HG03159 (cell line): ENCODE results near the gene ZFP37.
"Not testable (repeated sequence)": the region's sequence is repeated elsewhere in the genome, so short reads cannot be mapped to it uniquely, and the experiment has no call there.

Experiments used
- ATAC-seq: cut with Tn5 transposase; IDR thresholded peaks from one replicate; pipeline ENCODE4 v1.9.1; 2021; ENCODE audit warnings: mild to moderate bottlenecking, moderate library complexity; ENCODE audit not compliant: unreplicated experiment

Gene ZFP37

DNA sequence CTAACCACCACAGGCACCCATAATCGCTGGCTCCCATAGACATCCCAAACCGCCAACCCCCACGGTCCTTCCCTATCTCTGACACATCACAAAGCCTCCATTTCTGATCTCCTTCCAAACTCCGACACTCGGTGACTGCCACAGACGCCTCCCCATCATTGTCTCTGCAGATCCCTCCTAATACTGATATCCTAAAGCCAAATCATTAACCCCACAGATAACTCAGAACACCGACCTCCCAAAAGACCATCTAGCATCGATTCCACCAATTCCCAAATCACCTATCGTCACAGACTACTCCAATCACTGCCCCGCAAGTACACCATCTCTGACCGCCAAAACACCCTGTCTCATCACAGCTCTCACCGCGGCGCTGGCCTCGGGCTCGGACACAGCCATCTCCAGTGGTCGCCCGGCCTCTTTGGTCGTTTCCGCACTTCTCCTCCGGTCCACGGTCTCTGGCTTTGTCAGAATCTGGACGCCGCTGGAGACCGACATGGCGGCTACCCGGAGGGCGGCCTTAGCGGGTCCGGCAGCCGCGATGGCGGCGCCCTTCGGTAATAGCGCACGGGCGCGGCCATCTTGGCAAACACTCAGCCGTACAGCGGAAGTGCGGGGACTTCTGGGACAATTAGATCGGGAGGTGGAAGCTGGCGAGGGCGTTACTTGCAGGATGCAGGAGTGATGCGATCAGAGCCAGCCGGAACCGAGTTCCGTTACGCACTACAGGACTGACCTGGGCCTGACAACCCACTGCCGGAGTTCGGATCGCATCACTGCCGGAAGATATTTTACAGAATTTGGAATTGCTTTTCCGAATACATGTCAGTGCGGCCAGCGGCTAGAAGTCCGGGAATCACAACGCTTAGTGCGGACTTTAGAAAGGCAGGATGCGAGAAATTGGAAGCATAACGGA lies at the start of gene ZFP37:
Gene ZFP37 (minus strand): TSS at position 534 of the 916 bp plus-strand sequence. CDS start 36 bp downstream, at position 498.
- ATAC-seq, result peak; percentile 94

DNA sequence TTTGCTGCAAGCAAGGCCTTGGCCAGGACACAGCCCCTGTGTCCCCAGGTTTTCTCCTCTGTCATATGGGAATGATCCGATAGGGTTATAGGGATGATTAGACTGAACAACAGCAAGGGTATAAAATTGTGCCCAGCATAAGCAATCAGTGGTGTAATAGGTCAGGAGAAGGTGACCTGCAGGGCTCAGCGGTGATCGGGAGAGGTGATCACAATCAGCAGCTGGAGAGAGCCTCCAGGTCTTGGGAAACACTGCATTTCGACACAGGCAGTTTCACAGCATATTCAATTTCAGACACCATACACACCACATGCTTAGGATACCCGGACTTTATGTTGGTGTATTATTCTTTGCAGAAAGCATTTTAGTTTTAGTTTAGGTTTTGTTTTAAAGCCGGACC lies 48.8 kb upstream of the ZFP37 start:
- not testable (repeated sequence) for ATAC-seq

DNA sequence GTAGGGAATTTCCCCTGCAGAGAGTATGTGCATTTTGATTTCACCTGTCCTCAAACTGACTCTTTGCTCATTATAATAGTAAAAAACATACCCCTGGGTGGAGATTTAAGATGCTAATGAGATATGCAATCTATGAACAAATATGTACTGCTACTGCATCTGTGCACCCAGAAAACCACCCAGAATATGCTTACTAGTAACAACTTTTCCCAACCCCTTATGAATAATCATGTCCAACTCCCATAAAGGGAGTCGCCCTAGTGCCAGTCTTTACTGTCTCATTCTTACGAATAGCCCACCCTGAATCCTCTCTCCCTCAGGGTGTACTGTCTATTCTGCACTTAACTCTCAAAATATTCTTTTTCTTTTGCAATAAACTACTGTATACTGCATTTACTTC lies 39.0 kb upstream of the ZFP37 start:
- ATAC-seq, result no peak

GRCh38 chr9:113089924-113090323 lies 33.4 kb upstream of the ZFP37 start:
- ATAC-seq, result not testable (repeated sequence)

DNA sequence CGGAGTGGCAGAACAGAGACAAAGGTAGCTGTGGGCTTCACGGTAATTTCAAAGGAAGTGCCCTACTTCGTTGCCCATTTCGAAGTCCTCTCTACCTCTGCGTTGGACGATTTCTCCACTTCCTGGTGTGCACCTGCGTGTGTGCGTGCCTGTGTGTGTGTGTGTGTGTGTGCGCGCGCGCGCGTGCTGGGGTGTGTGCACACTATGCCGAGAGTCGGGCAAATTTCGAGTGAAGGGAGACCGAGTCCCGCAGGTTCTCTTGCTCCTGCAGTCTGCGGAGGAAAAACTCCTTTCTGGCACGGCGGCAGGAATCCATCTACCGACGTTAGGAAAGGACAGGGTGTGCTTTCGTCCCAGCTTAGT lies 32.6 kb upstream of the ZFP37 start:
- not testable (repeated sequence) for ATAC-seq

GRCh38 chr9:113088456-113089142 lies 32.1 kb upstream of the ZFP37 start:
- not testable (repeated sequence) for ATAC-seq

- ATAC-seq, result not testable (repeated sequence)
These were observed 6.4 kb upstream of the ZFP37 start for GRCh38 chr9:113062932-113063310.

- not testable (repeated sequence) for ATAC-seq
These were observed 5.9 kb upstream of the ZFP37 start for GRCh38 chr9:113062256-113062931.

DNA sequence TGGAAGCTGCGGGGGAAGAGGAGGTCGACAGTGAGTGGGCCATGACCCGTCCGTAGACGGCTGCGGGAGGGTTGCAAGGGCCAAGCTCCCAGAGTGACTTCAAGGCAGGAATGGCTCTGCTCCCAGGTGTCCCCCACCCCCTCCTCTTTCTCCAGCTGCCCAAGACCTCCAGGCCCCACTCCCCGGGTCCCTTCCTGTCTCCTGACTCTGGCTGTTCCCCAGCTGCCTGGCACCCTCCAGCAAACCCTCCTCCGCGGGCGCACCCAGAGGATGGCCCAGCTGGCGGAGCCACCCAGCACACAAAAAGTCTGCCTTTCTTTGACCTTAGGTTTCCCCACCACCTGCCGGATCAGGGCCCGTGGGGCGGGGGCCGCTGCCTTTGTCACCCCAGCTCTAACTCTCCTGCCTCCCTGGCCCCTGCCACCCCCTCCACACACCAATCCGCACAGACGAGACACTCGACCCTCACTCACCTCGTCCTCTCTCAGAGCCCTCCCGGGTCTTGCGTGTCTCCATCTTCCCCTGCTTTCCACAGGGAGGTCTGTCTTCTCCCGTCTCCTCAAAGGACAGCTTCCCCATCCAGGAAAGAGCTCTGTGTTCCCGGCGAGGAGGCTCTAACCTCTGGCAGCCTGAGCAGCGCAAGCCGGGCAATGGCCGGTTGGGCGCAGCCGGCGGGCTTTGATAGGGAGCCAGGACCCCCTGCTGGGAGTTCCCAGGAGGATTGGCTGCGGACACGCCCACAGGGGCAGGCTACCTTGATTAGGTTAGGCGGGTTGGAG lies 4.7 kb upstream of the ZFP37 start:
- not testable (repeated sequence) for ATAC-seq

DNA sequence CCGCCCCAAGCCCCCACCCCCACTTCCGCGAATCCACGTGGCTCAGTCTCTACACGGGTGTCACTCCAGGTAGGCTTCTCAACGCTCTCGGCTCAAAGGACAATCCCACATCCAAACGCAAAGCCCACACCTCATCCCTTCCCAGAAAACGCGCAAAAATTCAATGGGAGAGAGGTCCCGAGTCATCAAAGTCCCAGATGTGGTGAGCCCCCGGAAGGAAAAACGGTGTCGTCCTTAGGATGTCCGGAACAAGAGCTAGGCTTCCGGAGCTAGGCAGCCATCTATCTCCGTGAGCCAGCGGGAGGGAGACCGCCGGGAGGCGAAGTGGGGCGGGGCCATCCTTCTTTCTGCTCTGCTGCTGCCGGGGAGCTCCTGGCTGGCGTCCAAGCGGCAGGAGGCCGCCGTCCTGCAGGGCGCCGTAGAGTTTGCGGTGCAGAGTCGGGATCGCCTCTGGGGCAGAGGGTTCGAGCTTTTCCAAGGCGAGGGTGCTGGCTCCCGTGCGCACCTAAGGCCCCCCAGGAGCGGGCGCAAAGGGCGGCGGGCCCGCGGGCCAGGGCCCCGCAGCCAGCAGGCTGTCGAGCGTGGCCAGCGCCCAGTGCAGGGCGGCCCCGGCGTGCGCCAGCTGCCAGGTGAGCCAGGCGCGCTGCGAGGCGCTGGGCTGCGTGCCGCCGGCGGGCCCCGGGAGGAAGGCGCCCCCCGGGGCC lies 3.2 kb upstream of the ZFP37 start:
- ATAC-seq, result not testable (repeated sequence)

DNA sequence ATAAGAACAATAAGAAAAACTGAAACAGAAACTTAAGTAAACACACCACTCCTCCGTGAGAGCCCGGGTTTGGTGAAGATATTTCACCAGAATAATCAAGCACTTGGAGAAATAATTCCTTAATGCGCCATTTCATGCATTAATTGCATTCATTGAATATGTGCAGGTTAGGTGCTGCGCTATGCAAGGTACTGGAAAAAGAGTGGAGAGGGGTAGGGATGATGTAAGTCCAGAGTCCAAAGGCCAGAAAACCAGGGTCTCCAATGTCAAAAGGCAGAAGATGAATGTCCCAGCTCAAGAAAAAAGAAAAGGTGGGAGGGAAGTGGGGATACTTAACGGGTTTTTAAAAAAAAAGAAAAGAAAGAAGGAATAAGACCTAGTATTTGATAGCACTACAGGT lies 669 bp upstream of the ZFP37 start:
- ATAC-seq, result no peak

GRCh38 chr9:113042884-113043657 lies 13.5 kb downstream of the ZFP37 start:
- no peak for ATAC-seq

DNA sequence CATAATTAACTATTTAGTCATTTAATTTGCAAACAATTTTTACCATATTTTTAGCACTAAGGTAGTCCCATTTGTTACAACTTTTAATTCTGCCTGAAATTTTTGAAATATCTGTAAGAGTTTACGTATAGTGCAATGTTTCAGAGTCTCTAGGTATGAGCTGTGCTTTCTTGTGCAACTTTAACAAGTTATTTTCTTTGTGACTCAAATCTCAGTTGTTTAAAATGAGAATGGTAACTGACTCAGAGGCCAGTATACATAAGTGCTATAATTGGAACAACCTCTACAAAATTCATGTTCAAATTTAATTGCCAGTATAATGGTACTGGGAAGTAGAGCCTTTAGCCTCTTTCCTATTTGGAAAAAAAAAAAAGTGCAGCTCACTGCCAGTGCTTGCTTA lies 30.3 kb downstream of the ZFP37 start:
- ATAC-seq, result no peak

DNA sequence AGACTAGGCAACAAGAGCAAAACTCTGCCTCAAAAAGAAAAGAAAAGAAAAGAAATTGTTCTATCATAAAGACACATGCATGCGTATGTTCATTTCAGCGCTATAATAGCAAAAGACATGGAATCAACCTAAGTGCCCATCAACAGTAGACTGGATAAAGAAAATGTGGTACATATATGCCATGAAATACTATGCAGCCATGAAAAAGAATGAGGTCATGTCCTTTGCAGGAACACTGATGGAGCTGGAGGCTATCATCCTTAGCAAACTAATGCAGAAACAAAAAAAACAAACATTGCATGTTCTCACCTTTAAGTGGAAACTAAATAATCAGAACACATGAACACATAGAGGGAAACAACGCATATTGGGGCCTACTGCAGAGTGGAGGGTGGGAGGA lies 38.3 kb downstream of the ZFP37 start:
- no peak for ATAC-seq

- no peak for ATAC-seq
These were observed 44.0 kb downstream of the ZFP37 start for GRCh38 chr9:113012492-113012891.

DNA sequence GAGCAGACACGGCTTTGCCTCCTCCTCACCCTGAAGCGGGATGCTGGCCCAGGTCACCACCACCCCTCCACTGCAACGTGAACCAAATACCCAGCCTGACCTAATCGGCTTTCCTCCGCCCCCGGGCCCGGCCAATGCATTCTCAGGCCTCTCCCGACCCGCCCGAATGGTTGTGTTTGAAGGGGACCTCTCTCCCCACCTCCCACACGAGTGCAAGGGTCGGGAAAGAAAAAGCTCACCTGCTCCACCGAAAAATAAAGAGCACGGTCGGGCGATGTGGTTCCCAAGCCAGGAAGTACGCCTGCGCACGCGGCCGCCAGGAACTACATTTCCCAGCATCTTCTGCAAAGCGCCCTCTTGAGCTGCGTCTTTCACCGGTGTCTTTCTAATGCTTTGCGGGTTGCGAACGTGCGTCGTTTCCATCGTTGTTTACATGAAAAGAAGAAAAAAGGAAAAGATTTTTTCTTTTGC lies 44.6 kb downstream of the ZFP37 start, which contains the start of gene ZNF883:
Gene ZNF883 (minus strand): TSS at position 282 of the 471 bp plus-strand sequence.
- no peak for ATAC-seq

DNA sequence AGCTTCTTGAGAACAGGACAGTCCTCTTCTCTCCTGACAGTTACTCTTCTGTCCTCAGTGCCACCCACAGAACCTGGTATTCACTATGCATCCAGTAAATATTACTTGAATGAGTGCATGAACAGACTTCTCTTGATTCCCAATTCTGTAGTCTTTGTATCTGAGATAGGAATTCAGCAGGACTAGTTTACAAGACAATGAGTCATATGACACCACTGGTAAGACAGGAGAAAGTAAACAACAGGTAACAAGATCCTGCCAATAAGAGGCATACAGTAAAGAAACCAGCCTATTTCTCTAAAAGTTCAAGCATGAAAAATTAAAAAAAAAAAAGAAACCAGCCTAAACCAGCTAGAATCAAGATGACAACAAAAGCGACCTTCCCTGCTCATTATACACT lies 50.7 kb downstream of the ZFP37 start:
- ATAC-seq, result no peak

- no peak for ATAC-seq
These were observed 59.1 kb downstream of the ZFP37 start for GRCh38 chr9:112997236-112997941.
